K562 (cell line): ENCODE data around the gene STRIP1. TPM values are rescaled to one million over a fixed set of nuclear protein-coding genes. Genes with fewer than 3 reads are reported as not detected.

Experiments
- CTCF ChIP-seq, 3 experiments: IDR thresholded peaks in 2 of 3; conservative IDR thresholded peaks in 1 of 3; 2 replicates each; pipeline ENCODE4 v1.5.1; 2011 to 2012; ENCODE audit warnings: low read length in 3 of 3, mild to moderate bottlenecking in 3 of 3, control low read depth in 2 of 3, improper control_type of control experiment in 1 of 3, inconsistent platforms in 1 of 3, low read depth in 1 of 3, mixed read lengths in 1 of 3, moderate library complexity in 1 of 3; ENCODE audit not compliant: insufficient read depth in 2 of 3
- FOXJ2 ChIP-seq: fragments of 200-800 bp; sonication (Bioruptor generic); IDR thresholded peaks from 2 replicates; pipeline ENCODE4 v1.6.1; 2016; ENCODE audit warnings: missing genetic modification characterization, missing compliant biosample characterization
- KLF16 ChIP-seq: IDR thresholded peaks from 2 replicates; pipeline ENCODE4 v1.6.1; 2016; ENCODE audit warnings: antibody characterized with exemption
- NFE2 ChIP-seq: IDR thresholded peaks from 2 replicates; pipeline ENCODE4 v1.6.1; 2014; ENCODE audit warnings: antibody characterized with exemption, low read depth
- RAD21 ChIP-seq, 2 experiments: fragments of 250-450 bp in 1 of 2; fragments of 450-650 bp in 1 of 2; sonication (Bioruptor Pico) in 1 of 2; formaldehyde crosslinking in 1 of 2; IDR thresholded peaks in 1 of 2; conservative IDR thresholded peaks in 1 of 2; 2 replicates each; pipeline versions ENCODE4 v1.4.0 to v1.8.0; 2020 to 2022; ENCODE audit warnings: mild to moderate bottlenecking in 2 of 2, moderate library complexity in 1 of 2
- RERE ChIP-seq: sonication (generic); formaldehyde crosslinking; IDR thresholded peaks from 2 replicates; pipeline ENCODE4 v1.8.0; 2023; ENCODE audit warnings: missing genetic modification reagents, mild to moderate bottlenecking, borderline replicate concordance
- TAF7 ChIP-seq: fragments of 450-650 bp; IDR thresholded peaks from 2 replicates; pipeline ENCODE4 v1.6.1; 2016; ENCODE audit warnings: missing genetic modification characterization, missing compliant biosample characterization
- TAL1 ChIP-seq: fragments of 450-650 bp; IDR thresholded peaks from 2 replicates; pipeline ENCODE4 v1.6.1; 2016; ENCODE audit warnings: mild to moderate bottlenecking
- TCF7L2 ChIP-seq: fragments of 150-350 bp; IDR thresholded peaks from 2 replicates; pipeline ENCODE4 v1.6.1; 2016; ENCODE audit warnings: low read depth, mild to moderate bottlenecking, low read length, moderate library complexity
- XRCC5 ChIP-seq: fragments of 200-400 bp; formaldehyde crosslinking; IDR thresholded peaks from 2 replicates; pipeline ENCODE4 v1.6.1; 2017; ENCODE audit warnings: low read depth, mild to moderate bottlenecking, low read length
- YY1 ChIP-seq, 3 experiments: IDR thresholded peaks; 2 replicates each; pipeline ENCODE4 v1.6.1; 2011; ENCODE audit warnings: low read length in 2 of 3, mild to moderate bottlenecking in 2 of 3, moderate library complexity in 2 of 3, borderline replicate concordance in 1 of 3, control low read depth in 1 of 3, low read depth in 1 of 3; ENCODE audit not compliant: insufficient read depth in 3 of 3, insufficient replicate concordance in 2 of 3, control insufficient read depth in 1 of 3, insufficient read length in 1 of 3; ENCODE audit errors: extremely low read depth in 1 of 3
- ZNF316 ChIP-seq: fragments of 450-650 bp; IDR thresholded peaks from 2 replicates; pipeline ENCODE4 v1.6.1; 2016
- polyA plus RNA-seq, 8 experiments: library from polyadenylated mRNA; depleted of rRNA in 4 of 8; stranded (reverse) in 5 of 8; unstranded in 3 of 8; fragments of >200 nt; fragmentation: Nextera tagmentation in 2 of 8; fragmentation: Illumina TruSeq in 1 of 8; extraction: Ambion mirVana in 2 of 8; extraction: Trizol in 1 of 8; gene quantifications; 2 replicates each; pipeline versions ENCODE4 v1.2.1 to v1.2.3, GENCODE V29; 2011 to 2014; ENCODE audit warnings: inconsistent platforms in 1 of 8, missing spikeins in 1 of 8
- total RNA-seq, 7 experiments: library from RNA; depleted of rRNA in 6 of 7; stranded (reverse); fragments of >200 nt in 6 of 7; fragmentation: Illumina TruSeq in 2 of 7; extraction: Trizol in 2 of 7; gene quantifications; 2 replicates each; pipeline versions ENCODE4 v1.2.1 to v1.2.3, GENCODE V29; 2011 to 2021; ENCODE audit warnings: low replicate concordance in 1 of 7

Gene STRIP1
- total and polyA plus RNA-seq, 9 of the 15 experiments (the other 6 are each of a cell fraction or from before 2014, with no cell fraction given): 9.9 to 42.3 (median 32.0) TPM

GRCh38 chr1:110087812-110088738 lies 53.7 kb downstream of the STRIP1 start (continued):
- TF ChIP-seq CTCF (IDR thresholded peaks at IDR 0.05 in 2 of 3, conservative IDR thresholded peaks at IDR 0.05 in 1 of 3; ENCODE audit: insufficient read depth in 2 of 3, low read depth in 1 of 3, low read length in 3 of 3) (peak; percentile 82 to 87 (median 84)), RAD21 (CRISPR knock-in tag; conservative IDR thresholded peaks at IDR 0.05 in 1 of 2, IDR thresholded peaks at IDR 0.05 in 1 of 2) (peak; percentile 59 to 79), TAL1 (no peak), TCF7L2 (no peak), XRCC5 (0 out of 2 replicates have a peak, but pooled peaks have one; percentile 46), FOXJ2 (tag) (no peak), ZNF316 (no peak), KLF16 (0 out of 2 replicates have a peak, but pooled peaks have one; percentile 46), NFE2 (0 out of 2 replicates have a peak, but pooled peaks have one; percentile 4), YY1 (IDR thresholded peaks at IDR 0.05; ENCODE audit: borderline replicate concordance in 1 of 3, control insufficient read depth in 1 of 3, extremely low read depth in 1 of 3, insufficient read depth in 3 of 3, insufficient read length in 1 of 3, insufficient replicate concordance in 2 of 3, low read depth in 1 of 3, low read length in 2 of 3) (peak in 1 of 3 experiments; percentile 14), RERE (CRISPR knock-in tag) (no peak), TAF7 (tag) (no peak)
